ENCODE results near the gene PAQR5. TPM values are rescaled to one million over a fixed set of nuclear protein-coding genes. Genes with fewer than 3 reads are reported as not detected.
"Not testable (repeated sequence)": the region's sequence is repeated elsewhere in the genome, so short reads cannot be mapped to it uniquely, and the experiment has no call there.

Gene PAQR5
- total RNA-seq, 1 donor from 2014 or later = 0.50 TPM

DNA sequence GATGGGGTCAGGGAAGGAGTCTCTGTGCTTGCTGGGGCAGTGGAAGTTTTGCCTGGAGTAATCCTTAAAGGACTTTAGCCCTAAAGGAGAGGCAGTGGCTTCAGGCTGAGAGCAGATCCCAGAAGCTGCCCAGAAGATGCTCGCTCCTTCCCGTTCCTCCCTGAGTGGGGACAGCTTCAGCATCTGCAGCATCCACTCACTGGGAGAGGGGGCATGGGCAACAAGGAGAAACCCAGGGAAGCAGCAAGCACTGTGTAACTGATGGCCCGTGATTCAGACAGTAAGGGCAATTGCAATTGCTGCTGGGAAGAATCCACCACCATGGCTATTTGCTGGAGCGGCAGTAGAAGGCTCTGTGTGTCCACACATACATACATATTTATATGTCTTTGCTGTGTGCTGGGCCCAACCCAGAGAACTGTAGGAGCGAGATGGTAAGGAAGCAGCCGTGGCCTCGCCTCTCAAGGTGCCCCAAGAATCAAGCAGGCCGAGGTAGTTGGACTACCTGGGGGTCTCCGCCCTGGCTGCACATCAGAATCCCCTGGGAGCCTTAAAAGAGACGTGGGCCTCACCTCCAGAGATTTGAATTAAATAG, 5.8 kb upstream of the PAQR5 start:
- ATAC-seq (no peak), DNase-seq (ENCODE audit: low spot score) (no peak)

GRCh38 chr15:69293741-69294615, 4.7 kb upstream of the PAQR5 start:
- ATAC-seq (no peak), DNase-seq (ENCODE audit: low spot score) (no peak)

GRCh38 chr15:69296606-69297005, 2.1 kb upstream of the PAQR5 start:
- ATAC-seq = no peak
- no peak for DNase-seq (ENCODE audit: low spot score)

- DNase-seq (ENCODE audit: low spot score) = no peak
- ATAC-seq = no peak
Measured at GRCh38 chr15:69297642-69298353, 914 bp upstream of the PAQR5 start.

GRCh38 chr15:69298354-69298696, 387 bp upstream of the PAQR5 start:
- DNase-seq (ENCODE audit: low spot score) = no peak
- ATAC-seq = peak; percentile 17

- ATAC-seq = no peak
- no peak for DNase-seq (ENCODE audit: low spot score)
Measured at GRCh38 chr15:69299451-69299886, 757 bp downstream of the PAQR5 start.

- DNase-seq (ENCODE audit: low spot score) = no peak
- peak; percentile 6 for ATAC-seq
Measured at GRCh38 chr15:69299943-69300588, 1.4 kb downstream of the PAQR5 start.

- DNase-seq (ENCODE audit: low spot score); ATAC-seq: not testable (repeated sequence)
Measured at GRCh38 chr15:69301101-69301500, 2.4 kb downstream of the PAQR5 start.

GRCh38 chr15:69302087-69302486, 3.4 kb downstream of the PAQR5 start:
- not testable (repeated sequence) for DNase-seq (ENCODE audit: low spot score)

GRCh38 chr15:69302929-69303328, 4.2 kb downstream of the PAQR5 start:
- DNase-seq (ENCODE audit: low spot score) (no peak), ATAC-seq (no peak)

More at GRCh38 chr15:69302087-69302486, 3.4 kb downstream of the PAQR5 start:
- not testable (repeated sequence) for ATAC-seq

GRCh38 chr15:69303337-69304181, 4.8 kb downstream of the PAQR5 start:
- DNase-seq (ENCODE audit: low spot score) = no peak

DNA sequence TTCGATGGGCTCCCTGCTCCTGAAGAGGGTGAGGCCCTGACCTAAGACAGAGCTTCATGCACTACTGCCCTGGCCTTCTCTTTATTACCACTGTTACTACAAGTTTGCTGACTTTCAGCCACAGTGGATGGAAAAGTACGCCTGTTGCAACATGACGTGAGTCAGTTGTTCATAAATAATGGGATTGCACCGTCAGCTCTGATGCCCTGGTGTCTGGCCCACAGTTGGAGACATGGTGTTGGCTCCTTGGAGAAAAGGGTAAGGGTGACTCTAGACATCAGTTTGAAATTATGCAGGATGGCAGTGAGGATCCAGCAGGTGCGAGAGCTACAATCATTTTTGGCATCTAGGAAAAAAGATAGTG, 5.5 kb downstream of the PAQR5 start:
- DNase-seq (ENCODE audit: low spot score) (no peak), ATAC-seq (no peak)

More at GRCh38 chr15:69303337-69304181, 4.8 kb downstream of the PAQR5 start:
- no peak for ATAC-seq

- DNase-seq (ENCODE audit: low spot score) (no peak), ATAC-seq (peak; percentile 37)
Measured at GRCh38 chr15:69305204-69305931, 6.7 kb downstream of the PAQR5 start.

GRCh38 chr15:69305933-69306568, 7.3 kb downstream of the PAQR5 start:
- DNase-seq (ENCODE audit: low spot score) (no peak), ATAC-seq (no peak)

DNA sequence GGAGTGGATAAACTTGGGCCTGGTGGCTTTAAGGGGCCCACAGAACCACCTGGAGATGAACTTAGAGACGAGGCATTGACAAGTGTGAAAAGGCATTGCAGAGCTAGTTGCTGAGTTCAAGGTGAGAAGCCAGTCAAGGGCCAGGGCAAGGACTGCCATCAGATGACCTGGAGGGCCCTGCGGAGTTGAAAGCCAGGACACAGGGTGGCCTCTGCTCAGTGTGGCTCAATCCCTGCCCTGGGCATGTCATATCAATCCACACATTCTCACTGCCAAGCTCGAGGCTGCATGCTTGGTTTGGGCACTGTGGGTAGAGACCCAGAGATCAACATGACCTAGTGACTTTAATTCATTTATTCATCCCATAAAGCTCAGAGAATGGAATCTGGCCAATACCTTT, 9.2 kb downstream of the PAQR5 start:
- DNase-seq (ENCODE audit: low spot score) (no peak), ATAC-seq (no peak)

DNA sequence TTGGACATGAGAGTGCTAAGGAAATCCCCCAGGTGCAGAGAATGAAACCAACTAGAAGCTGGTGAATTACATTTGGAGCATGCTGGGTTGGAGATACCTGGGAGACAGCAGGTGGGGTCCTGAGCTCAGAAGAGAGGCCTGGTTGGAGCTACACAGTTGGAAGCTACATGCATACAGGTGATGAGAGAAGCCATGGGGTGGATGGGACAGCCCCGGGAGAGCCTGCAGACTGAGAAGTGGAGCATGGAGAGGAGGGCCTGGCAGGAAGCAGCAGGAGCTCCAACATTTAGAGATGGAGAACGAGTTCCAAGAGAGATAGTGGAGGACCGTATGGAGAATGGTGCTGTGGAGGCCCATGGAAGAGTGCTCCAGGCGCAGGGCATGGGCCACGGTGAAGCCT, 10.2 kb downstream of the PAQR5 start:
- no peak for ATAC-seq
- no peak for DNase-seq (ENCODE audit: low spot score)

DNA sequence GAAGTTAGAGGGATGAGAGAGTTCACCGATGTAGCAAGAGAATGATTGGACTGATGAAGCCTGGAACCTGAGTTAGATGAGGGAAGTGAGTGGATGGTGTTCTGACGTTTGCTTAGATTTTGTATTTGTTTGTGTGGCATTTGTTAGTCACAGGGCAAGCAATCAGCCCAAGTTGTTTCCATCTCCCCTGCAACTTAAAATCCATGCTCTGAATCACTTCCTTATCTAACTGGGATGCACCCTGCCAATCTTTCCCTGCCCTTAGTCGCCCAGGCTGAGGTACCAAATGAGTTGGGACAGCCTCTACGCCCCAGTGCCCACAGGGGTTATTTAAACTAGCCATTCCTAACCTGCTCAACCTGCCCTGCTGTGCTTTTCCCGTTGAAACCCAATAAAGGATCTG, 12.6 kb downstream of the PAQR5 start:
- ATAC-seq (no peak), DNase-seq (ENCODE audit: low spot score) (no peak)

- DNase-seq (ENCODE audit: low spot score) = no peak
- no peak for ATAC-seq
Measured at GRCh38 chr15:69313432-69314000, 14.8 kb downstream of the PAQR5 start.

- ATAC-seq = no peak
- no peak for DNase-seq (ENCODE audit: low spot score)
Measured at GRCh38 chr15:69314131-69314530, 15.4 kb downstream of the PAQR5 start.
